ENCODE results near the gene CDKN2AIPNL.

The CDKN2AIPNL gene

GRCh38 chr5:134411546-134412266 lies at the start of gene CDKN2AIPNL:
TSS of gene CDKN2AIPNL (minus strand) at chr5:134411881. CDS start at chr5:134411854, 27 bp downstream.
- peak; percentile 71 for DNase-seq (ENCODE audit: low read depth)

GRCh38 chr5:134460551-134460950 lies 48.9 kb upstream of the CDKN2AIPNL start:
- no peak for DNase-seq (ENCODE audit: low read depth)

- no peak for DNase-seq (ENCODE audit: low read depth)
Measured at GRCh38 chr5:134459491-134459890, 47.8 kb upstream of the CDKN2AIPNL start.

- DNase-seq (ENCODE audit: low read depth): no peak
Measured at GRCh38 chr5:134459010-134459403, 47.3 kb upstream of the CDKN2AIPNL start.

GRCh38 chr5:134458234-134459009 lies 46.7 kb upstream of the CDKN2AIPNL start:
- no peak for DNase-seq (ENCODE audit: low read depth)

GRCh38 chr5:134457801-134458200 lies 46.1 kb upstream of the CDKN2AIPNL start:
- no peak for DNase-seq (ENCODE audit: low read depth)

GRCh38 chr5:134456825-134457224 lies 45.1 kb upstream of the CDKN2AIPNL start:
- no peak for DNase-seq (ENCODE audit: low read depth)

GRCh38 chr5:134455466-134455865 lies 43.8 kb upstream of the CDKN2AIPNL start:
- no peak for DNase-seq (ENCODE audit: low read depth)

GRCh38 chr5:134453016-134453415 lies 41.3 kb upstream of the CDKN2AIPNL start:
- no peak for DNase-seq (ENCODE audit: low read depth)

GRCh38 chr5:134451936-134452505 lies 40.3 kb upstream of the CDKN2AIPNL start:
- no peak for DNase-seq (ENCODE audit: low read depth)

GRCh38 chr5:134451225-134451935 lies 39.7 kb upstream of the CDKN2AIPNL start:
- no peak for DNase-seq (ENCODE audit: low read depth)

GRCh38 chr5:134450374-134450773 lies 38.7 kb upstream of the CDKN2AIPNL start:
- DNase-seq (ENCODE audit: low read depth): no peak

GRCh38 chr5:134449167-134449566 lies 37.5 kb upstream of the CDKN2AIPNL start:
- no peak for DNase-seq (ENCODE audit: low read depth)

GRCh38 chr5:134447815-134448520 lies 36.3 kb upstream of the CDKN2AIPNL start:
- DNase-seq (ENCODE audit: low read depth): no peak

GRCh38 chr5:134446938-134447337 lies 35.3 kb upstream of the CDKN2AIPNL start:
- no peak for DNase-seq (ENCODE audit: low read depth)

GRCh38 chr5:134445856-134446818 lies 34.5 kb upstream of the CDKN2AIPNL start:
- no peak for DNase-seq (ENCODE audit: low read depth)

- no peak for DNase-seq (ENCODE audit: low read depth)
Measured at GRCh38 chr5:134444941-134445471, 33.3 kb upstream of the CDKN2AIPNL start.

GRCh38 chr5:134440201-134440755 lies 28.6 kb upstream of the CDKN2AIPNL start:
- DNase-seq (ENCODE audit: low read depth): no peak

- DNase-seq (ENCODE audit: low read depth): no peak
Measured at GRCh38 chr5:134439210-134439654, 27.6 kb upstream of the CDKN2AIPNL start.

GRCh38 chr5:134438721-134439123 lies 27.0 kb upstream of the CDKN2AIPNL start:
- DNase-seq (ENCODE audit: low read depth): no peak

Data from stimulated activated CD8-positive, alpha-beta memory T cell treated with anti-CD3 and anti-CD28 coated beads, Interleukin-7, amount 100 ng/mL, for 24 hours (primary cell).